ENCODE measurements around the gene AGAP6.
A peak's percentile ranks its signal among the peaks of the same experiment; 100 is the strongest.
"Not testable (repeated sequence)": the region's sequence is repeated elsewhere in the genome, so short reads cannot be mapped to it uniquely, and the experiment has no call there.

The AGAP6 gene

GRCh38 chr10:49988376-49988775, at the start of gene AGAP6:
AGAP6 (plus strand) TSS chr10:49988406; CDS start chr10:49988716, 310 bp downstream.
- DNase-seq (ENCODE audit: low read depth): not testable (repeated sequence)

GRCh38 chr10:49941447-49942338, 46.5 kb upstream of the AGAP6 start, which contains the start of the genes PARG and TIMM23B:
PARG (minus strand) TSS chr10:49942027; CDS start chr10:49941725, 302 bp downstream.
TIMM23B (plus strand) TSS chr10:49942053; CDS start chr10:49942195, 142 bp downstream.
- DNase-seq (ENCODE audit: low read depth): peak; percentile 75

- not testable (repeated sequence) for DNase-seq (ENCODE audit: low read depth)
Measured at GRCh38 chr10:49942339-49942705, 45.9 kb upstream of the AGAP6 start.

- not testable (repeated sequence) for DNase-seq (ENCODE audit: low read depth)
Measured at GRCh38 chr10:49943607-49944006, 44.6 kb upstream of the AGAP6 start.

GRCh38 chr10:49948142-49948541, 40.1 kb upstream of the AGAP6 start:
- DNase-seq (ENCODE audit: low read depth): not testable (repeated sequence)

GRCh38 chr10:49948737-49949136, 39.5 kb upstream of the AGAP6 start:
- not testable (repeated sequence) for DNase-seq (ENCODE audit: low read depth)

GRCh38 chr10:49952006-49952405, 36.2 kb upstream of the AGAP6 start:
- DNase-seq (ENCODE audit: low read depth): not testable (repeated sequence)

GRCh38 chr10:49953122-49953521, 35.1 kb upstream of the AGAP6 start:
- not testable (repeated sequence) for DNase-seq (ENCODE audit: low read depth)

- not testable (repeated sequence) for DNase-seq (ENCODE audit: low read depth)
Measured at GRCh38 chr10:49970331-49970857, 17.8 kb upstream of the AGAP6 start.

- not testable (repeated sequence) for DNase-seq (ENCODE audit: low read depth)
Measured at GRCh38 chr10:49971466-49971865, 16.7 kb upstream of the AGAP6 start.

- DNase-seq (ENCODE audit: low read depth): not testable (repeated sequence)
Measured at GRCh38 chr10:49972094-49972493, 16.1 kb upstream of the AGAP6 start.

GRCh38 chr10:49977756-49978155, 10.4 kb upstream of the AGAP6 start:
- DNase-seq (ENCODE audit: low read depth): not testable (repeated sequence)

- not testable (repeated sequence) for DNase-seq (ENCODE audit: low read depth)
Measured at GRCh38 chr10:49987207-49987606, 999 bp upstream of the AGAP6 start.

- DNase-seq (ENCODE audit: low read depth): not testable (repeated sequence)
Measured at GRCh38 chr10:49995321-49995720, 7.1 kb downstream of the AGAP6 start.

- not testable (repeated sequence) for DNase-seq (ENCODE audit: low read depth)
Measured at GRCh38 chr10:50014024-50014423, 25.8 kb downstream of the AGAP6 start.

- DNase-seq (ENCODE audit: low read depth): peak; percentile 13
Measured at GRCh38 chr10:50015596-50016220, 27.5 kb downstream of the AGAP6 start.

- not testable (repeated sequence) for DNase-seq (ENCODE audit: low read depth)
Measured at GRCh38 chr10:50016926-50017325, 28.7 kb downstream of the AGAP6 start.

- peak; percentile 44 for DNase-seq (ENCODE audit: low read depth)
Measured at GRCh38 chr10:50017646-50018045, 29.4 kb downstream of the AGAP6 start.

- DNase-seq (ENCODE audit: low read depth): not testable (repeated sequence)
Measured at GRCh38 chr10:50019279-50019678, 31.1 kb downstream of the AGAP6 start.

- not testable (repeated sequence) for DNase-seq (ENCODE audit: low read depth)
Measured at GRCh38 chr10:50020451-50021024, 32.3 kb downstream of the AGAP6 start.

- DNase-seq (ENCODE audit: low read depth): no peak
Measured at GRCh38 chr10:50021646-50022045, 33.4 kb downstream of the AGAP6 start.

- DNase-seq (ENCODE audit: low read depth): not testable (repeated sequence)
Measured at GRCh38 chr10:50024716-50025383, 36.6 kb downstream of the AGAP6 start.

Data from stromal cell of bone marrow (primary cell).